Kidney (tissue), 14 donors: ENCODE data around the gene DLG2. TPM values are rescaled to one million over a fixed set of nuclear protein-coding genes. Genes with fewer than 3 reads are reported as not detected.

Experiments used
- DNase-seq, 5 donors: peaks; one replicate each; pipeline ENCODE4 v3.0.0-alpha.2; 2013 to 2020
- FAIRE-seq: peaks from 2 replicates; lab custom pipeline; 2012; peaks lifted over from hg19 to GRCh38; lab: Jason Lieb, UNC
- H3K27ac ChIP-seq, 2 donors: one replicate each; pipeline ENCODE4 v1.7.0; 2013; ENCODE audit warnings: low read depth in 2 of 2, low read length in 2 of 2, inconsistent platforms in 1 of 2
- H3K27me3 ChIP-seq: one replicate; pipeline ENCODE4 v1.7.1; 2013; ENCODE audit warnings: low read length, inconsistent platforms; ENCODE audit not compliant: control insufficient read depth, insufficient read depth
- H3K36me3 ChIP-seq, 3 donors: one replicate each; pipeline versions ENCODE4 v1.7.0 to v1.7.1; 2013; ENCODE audit warnings: low read length in 3 of 3, control low read depth in 1 of 3, inconsistent platforms in 1 of 3; ENCODE audit not compliant: insufficient read depth in 3 of 3, control insufficient read depth in 2 of 3
- H3K4me1 ChIP-seq, 3 donors: one replicate each; pipeline versions ENCODE4 v1.7.0 to v1.7.1; 2013; ENCODE audit warnings: low read length in 3 of 3, inconsistent platforms in 1 of 3, low read depth in 1 of 3; ENCODE audit not compliant: control insufficient read depth in 2 of 3, insufficient read depth in 2 of 3
- H3K4me3 ChIP-seq, 3 donors: one replicate each; pipeline versions ENCODE4 v1.7.0 to v1.8.1; 2013; ENCODE audit warnings: low read length in 3 of 3, control low read depth in 1 of 3, inconsistent platforms in 1 of 3
- H3K9ac ChIP-seq, 3 donors: one replicate each; pipeline versions ENCODE4 v1.7.0 to v1.7.1; 2013; ENCODE audit warnings: low read length in 3 of 3, control low read depth in 1 of 3, inconsistent platforms in 1 of 3
- H3K9me3 ChIP-seq, 3 donors: one replicate each; pipeline versions ENCODE4 v1.7.0 to v1.7.1; 2013; ENCODE audit warnings: low read length in 3 of 3, control low read depth in 1 of 3, inconsistent platforms in 1 of 3; ENCODE audit not compliant: control insufficient read depth in 2 of 3, insufficient read depth in 1 of 3
- intact Hi-C: fragments of 100-400 bp; cut with DNase I; formaldehyde crosslinking; loops from one replicate; pipeline ENCODE4 v1.11.1; 2022
- polyA plus RNA-seq: library from polyadenylated mRNA; stranded (reverse); fragments of 350-450 nt; fragmentation: Illumina TruSeq; extraction: RNeasy Lipid Tissue Mini Kit (QIAGEN cat#74804); gene quantifications from one replicate; pipeline ENCODE4 v1.2.3, GENCODE V29; 2014; ENCODE audit warnings: low read depth, low replicate concordance; ENCODE audit not compliant: insufficient read depth
- total RNA-seq: library from RNA; stranded (reverse); fragmentation: NEBNext Ultra II Directional; extraction: Animal tissue kit (Norgen Biotek cat#: 25700); gene quantifications from one replicate; pipeline ENCODE4 v1.2.1, GENCODE V29; 2021
- TF ChIP-seq, protein P1 (sequence below): IDR thresholded peaks from 3 replicates; pipeline ENCODE4 v1.5.1; 2012; ENCODE audit warnings: mild to moderate bottlenecking, moderate library complexity, borderline replicate concordance; ENCODE audit not compliant: insufficient read depth; ENCODE audit errors: extremely low read depth
- donor health status: control.
- donor health status: control.
- donor health status: control.
- donor health status: control.
- donor health status: control.
- donor health status: DM: yes; HTN: yes; CAD: no.
- donor health status: Normal renal cell carcinoma (clear cell type).

DLG2 gene
- total and polyA plus RNA-seq, 2 donors from 2014 or later, result 2.9 to 7.2 TPM

- FAIRE-seq (no peak), DNase-seq (no peak)
- intact Hi-C loops, result no loop called here
- TF ChIP-seq, protein P1, sequence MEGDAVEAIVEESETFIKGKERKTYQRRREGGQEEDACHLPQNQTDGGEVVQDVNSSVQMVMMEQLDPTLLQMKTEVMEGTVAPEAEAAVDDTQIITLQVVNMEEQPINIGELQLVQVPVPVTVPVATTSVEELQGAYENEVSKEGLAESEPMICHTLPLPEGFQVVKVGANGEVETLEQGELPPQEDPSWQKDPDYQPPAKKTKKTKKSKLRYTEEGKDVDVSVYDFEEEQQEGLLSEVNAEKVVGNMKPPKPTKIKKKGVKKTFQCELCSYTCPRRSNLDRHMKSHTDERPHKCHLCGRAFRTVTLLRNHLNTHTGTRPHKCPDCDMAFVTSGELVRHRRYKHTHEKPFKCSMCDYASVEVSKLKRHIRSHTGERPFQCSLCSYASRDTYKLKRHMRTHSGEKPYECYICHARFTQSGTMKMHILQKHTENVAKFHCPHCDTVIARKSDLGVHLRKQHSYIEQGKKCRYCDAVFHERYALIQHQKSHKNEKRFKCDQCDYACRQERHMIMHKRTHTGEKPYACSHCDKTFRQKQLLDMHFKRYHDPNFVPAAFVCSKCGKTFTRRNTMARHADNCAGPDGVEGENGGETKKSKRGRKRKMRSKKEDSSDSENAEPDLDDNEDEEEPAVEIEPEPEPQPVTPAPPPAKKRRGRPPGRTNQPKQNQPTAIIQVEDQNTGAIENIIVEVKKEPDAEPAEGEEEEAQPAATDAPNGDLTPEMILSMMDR, result no peak
- no peaks in the 10 kb centered on the region for H3K36me3 ChIP-seq
- no peak overlapping the region for H3K4me3 ChIP-seq
- no peaks in the 10 kb centered on the region for H3K9me3 ChIP-seq
- no peaks in the 10 kb centered on the region for H3K4me1 ChIP-seq
- H3K27ac ChIP-seq, result no peak overlapping the region
- no peak overlapping the region for H3K9ac ChIP-seq
- H3K27me3 ChIP-seq, result no peaks in the 10 kb centered on the region
Measured at GRCh38 chr11:84292006-84292405, 1335.1 kb downstream of the DLG2 start.

DNA sequence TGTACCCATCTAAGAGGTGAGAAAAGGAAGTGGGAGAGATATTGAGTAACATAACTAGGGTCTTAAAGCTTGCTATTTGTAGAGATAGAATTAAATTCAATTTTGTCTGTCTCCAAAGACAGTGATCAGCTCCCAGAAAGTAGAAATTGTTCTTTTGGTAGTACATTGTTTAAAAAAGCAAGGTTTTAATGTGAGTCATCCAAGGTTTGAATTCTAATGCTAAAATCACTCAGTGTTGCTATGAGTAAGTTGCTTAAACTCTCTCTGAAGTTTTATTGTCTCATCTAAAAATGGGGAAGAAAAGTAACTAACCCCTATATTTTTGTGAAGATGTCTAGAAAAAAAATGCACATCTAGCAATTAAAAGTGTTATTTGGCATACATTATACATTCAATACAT is 1336.5 kb downstream of the DLG2 start:
- H3K4me1 ChIP-seq, result no peaks in the 10 kb centered on the region
- TF ChIP-seq, protein P1, result no peak
- intact Hi-C loops, result no loop called here
- H3K9ac ChIP-seq, result no peak overlapping the region
- H3K9me3 ChIP-seq, result no peaks in the 10 kb centered on the region
- no peak for FAIRE-seq
- no peak for DNase-seq
- no peak overlapping the region for H3K27ac ChIP-seq
- H3K36me3 ChIP-seq, result no peaks in the 10 kb centered on the region
- no peaks in the 10 kb centered on the region for H3K27me3 ChIP-seq
- H3K4me3 ChIP-seq, result no peak overlapping the region

GRCh38 chr11:84289381-84289906 is 1337.7 kb downstream of the DLG2 start:
- no peaks in the 10 kb centered on the region for H3K4me1 ChIP-seq
- no peaks in the 10 kb centered on the region for H3K27me3 ChIP-seq
- TF ChIP-seq, protein P1, result no peak
- intact Hi-C loops, result no loop called here
- FAIRE-seq, result no peak
- DNase-seq, result no peak
- H3K36me3 ChIP-seq, result no peaks in the 10 kb centered on the region
- no peak overlapping the region for H3K27ac ChIP-seq
- no peaks in the 10 kb centered on the region for H3K9me3 ChIP-seq
- no peak overlapping the region for H3K4me3 ChIP-seq
- no peak overlapping the region for H3K9ac ChIP-seq

DNA sequence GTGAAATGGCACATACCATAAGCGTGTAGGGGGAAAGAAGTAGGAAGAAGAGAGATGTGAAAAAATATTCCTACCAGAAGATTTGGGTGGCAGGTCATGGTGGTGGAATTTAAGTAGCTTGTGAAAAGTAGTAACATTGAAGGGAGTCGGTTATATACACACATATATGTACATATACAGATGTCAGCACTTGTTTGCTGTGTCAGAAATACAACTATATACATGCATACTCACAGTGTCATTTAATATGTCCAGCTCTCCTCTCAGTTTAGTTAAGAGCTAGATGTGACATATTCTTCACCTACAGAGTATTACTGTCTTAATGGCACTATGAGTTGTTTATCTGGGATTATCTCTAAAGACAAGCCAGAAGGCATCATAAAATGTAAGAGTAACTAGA is 1353.6 kb downstream of the DLG2 start:
- TF ChIP-seq, protein P1, result no peak
- Histone ChIP-seq H3K4me1 (no peaks in the 10 kb centered on the region), H3K9me3 (no peaks in the 10 kb centered on the region), H3K4me3 (no peak overlapping the region), H3K27ac (no peak overlapping the region), H3K36me3 (no peaks in the 10 kb centered on the region), H3K9ac (no peak overlapping the region), H3K27me3 (no peaks in the 10 kb centered on the region)
- DNase-seq (no peak), FAIRE-seq (no peak)
- intact Hi-C loops, result no loop called here
